SK-N-MC (cell line): ENCODE data around the gene NOP16.

Experiments used
- EZH2 ChIP-seq: fragments of 200-600 bp; sonication (generic); IDR thresholded peaks from one replicate; pipeline ENCODE4 v1.6.1; 2017; ENCODE audit warnings: antibody characterized with exemption
- POLR2AphosphoS5 ChIP-seq: IDR thresholded peaks from 2 replicates; pipeline ENCODE4 v1.6.1; 2012; ENCODE audit warnings: mild to moderate bottlenecking, low read depth, low read length, borderline replicate concordance

GRCh38 chr5:176339304-176339703 is 49.1 kb downstream of the NOP16 start:
- TF ChIP-seq POLR2AphosphoS5 (no peak), EZH2 (no peak)
